ENCODE measurements around the gene SRSF9. TPM values are rescaled to one million over a fixed set of nuclear protein-coding genes. Genes with fewer than 3 reads are reported as not detected.
"Not testable (repeated sequence)": the region's sequence is repeated elsewhere in the genome, so short reads cannot be mapped to it uniquely, and the experiment has no call there.

The SRSF9 gene
- total RNA-seq, 3 donors from 2014 or later = 117 to 140 (median 139) TPM

DNA sequence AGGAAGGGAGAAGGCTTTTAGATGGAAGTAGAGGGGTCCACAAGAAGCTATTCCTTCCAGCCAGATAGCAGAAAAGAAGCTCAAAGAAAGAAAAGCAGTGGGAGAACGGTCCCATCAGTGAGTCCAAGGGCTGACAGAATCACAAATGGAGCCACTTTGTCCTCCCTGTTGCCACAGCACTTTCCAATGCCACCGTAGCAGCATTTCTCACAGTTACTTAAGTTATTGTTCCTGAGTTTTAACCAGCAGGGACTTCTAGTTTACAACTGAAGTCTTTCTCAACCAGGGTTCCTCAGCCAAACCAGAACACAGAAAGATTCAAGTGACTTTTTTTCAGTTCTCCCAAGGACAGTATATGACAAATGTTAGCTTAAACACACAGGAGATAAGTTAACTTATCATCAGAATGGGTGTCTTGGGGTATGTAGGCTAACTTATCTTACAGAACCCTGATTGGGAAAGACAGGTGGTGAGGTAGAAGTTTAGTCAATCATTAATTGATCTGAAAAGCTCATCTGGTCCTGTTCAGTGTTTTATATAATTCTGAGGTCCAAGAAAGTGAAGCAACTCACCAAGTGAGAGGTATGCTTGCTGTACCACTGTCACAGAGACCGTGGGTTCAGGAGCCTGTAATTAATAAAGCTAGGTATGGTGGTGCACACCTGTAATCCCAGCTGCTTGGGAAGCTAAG is 16.3 kb downstream of the SRSF9 start:
- intact Hi-C loops (cut with DNase I, micrococcal nuclease) = no loop called here
- TF ChIP-seq CTCF (IDR thresholded peaks at IDR 0.05) = no peak
- Histone ChIP-seq H3K4me1 (ENCODE audit: low read depth) (no peaks in the 10 kb centered on the region), H3K9me3 (no peaks in the 10 kb centered on the region), H3K4me3 (no peak overlapping the region), H3K36me3 (ENCODE audit: low read depth) (no peaks in the 10 kb centered on the region)
- ATAC-seq = no peak
- DNase-seq = no peak

- ATAC-seq; H3K9me3 ChIP-seq; H3K4me1 ChIP-seq (ENCODE audit: low read depth); H3K36me3 ChIP-seq (ENCODE audit: low read depth); intact Hi-C loops (cut with DNase I, micrococcal nuclease); H3K4me3 ChIP-seq; DNase-seq: not testable (repeated sequence)
Measured at GRCh38 chr12:120452524-120452923, 17.0 kb downstream of the SRSF9 start.

GRCh38 chr12:120447992-120448391 is 21.6 kb downstream of the SRSF9 start:
- TF ChIP-seq CTCF (IDR thresholded peaks at IDR 0.05) = no peak
- H3K9me3 ChIP-seq = no peaks in the 10 kb centered on the region
- H3K4me3 ChIP-seq = no peak overlapping the region
- DNase-seq (no peak), ATAC-seq (no peak)
- no peaks in the 10 kb centered on the region for H3K36me3 ChIP-seq (ENCODE audit: low read depth)
- H3K4me1 ChIP-seq (ENCODE audit: low read depth) = peaks cover 21% of the 10 kb centered on the region
- intact Hi-C loops (cut with DNase I, micrococcal nuclease) = no loop called here

DNA sequence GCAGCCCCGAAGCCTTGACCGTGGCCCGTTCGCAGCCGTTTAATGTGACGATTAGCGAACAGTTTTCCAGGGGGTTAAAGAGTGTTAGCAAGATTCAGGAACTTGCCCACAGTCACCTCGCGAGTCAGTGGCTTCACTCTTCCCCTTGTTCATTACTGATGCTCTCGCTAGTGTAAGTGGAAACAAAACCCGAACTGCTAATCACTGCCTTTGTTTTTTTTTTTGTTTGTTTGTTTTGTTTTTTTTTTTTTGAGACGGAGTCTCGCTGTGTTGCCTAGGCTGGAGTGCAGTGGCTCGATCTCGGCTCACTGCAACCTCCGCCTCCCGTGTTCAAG is 22.7 kb downstream of the SRSF9 start:
- peaks cover 21% of the 10 kb centered on the region for H3K4me1 ChIP-seq (ENCODE audit: low read depth)
- H3K36me3 ChIP-seq (ENCODE audit: low read depth); ATAC-seq; intact Hi-C loops (cut with DNase I, micrococcal nuclease); H3K9me3 ChIP-seq; DNase-seq: not testable (repeated sequence)
- H3K4me3 ChIP-seq = peak overlapping the region; percentile 58

DNA sequence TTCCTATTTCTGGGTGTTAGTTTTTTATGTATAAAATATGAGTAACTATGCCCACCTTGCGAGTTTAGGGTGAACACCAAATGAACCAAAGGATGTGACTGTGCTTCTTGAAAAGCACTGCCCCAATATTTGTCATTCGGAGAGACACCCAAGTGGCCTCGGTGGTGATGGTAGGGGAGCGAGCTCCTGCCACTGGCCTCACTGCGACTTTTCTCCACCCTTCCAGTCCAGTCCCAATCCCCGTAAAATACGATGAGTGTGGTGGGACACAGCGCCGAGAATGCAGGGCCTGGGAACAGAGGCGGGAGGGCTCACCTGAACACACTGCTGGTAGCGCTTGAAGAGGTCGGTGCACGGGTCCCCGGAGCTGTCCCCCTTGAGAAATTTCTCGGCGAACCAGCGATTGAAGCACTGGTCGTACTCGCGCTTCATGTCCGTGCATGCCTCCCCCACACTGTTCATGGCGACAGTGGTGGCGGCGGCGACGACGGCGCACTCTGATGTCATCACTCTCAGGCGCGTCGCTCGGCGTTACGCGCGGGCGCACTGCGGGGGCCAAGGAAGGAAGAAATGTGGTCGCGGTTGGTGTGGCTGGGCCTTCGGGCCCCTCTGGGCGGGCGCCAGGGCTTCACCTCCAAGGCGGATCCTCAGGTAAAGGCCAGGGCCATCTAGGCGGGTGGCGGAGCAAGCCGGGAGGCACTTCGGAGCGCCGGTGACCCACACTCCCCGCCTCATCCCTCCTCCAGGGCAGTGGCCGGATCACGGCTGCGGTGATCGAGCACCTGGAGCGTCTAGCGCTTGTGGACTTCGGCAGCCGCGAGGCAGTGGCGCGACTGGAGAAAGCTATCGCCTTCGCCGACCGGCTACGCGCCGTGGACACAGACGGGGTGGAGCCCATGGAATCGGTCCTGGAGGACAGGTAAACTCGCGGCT is 23.4 kb downstream of the SRSF9 start, which contains the start of the genes GATC and TRIAP1:
Gene GATC (plus strand): TSS at position 534 of the 933 bp plus-strand sequence. CDS start 37 bp downstream, at position 571.
Gene TRIAP1 (minus strand): TSS at position 474 of the 933 bp plus-strand sequence. CDS start 12 bp downstream, at position 462.
- peak; percentile 99 for ATAC-seq
- Histone ChIP-seq H3K36me3 (ENCODE audit: low read depth) (no peaks in the 10 kb centered on the region), H3K4me3 (peak within 1 kb of the TSS; percentile 58), H3K9me3 (no peaks in the 10 kb centered on the region), H3K4me1 (ENCODE audit: low read depth) (peaks cover 21% of the 10 kb centered on the region)
- peak; percentile 91 to 93 (median 92) for DNase-seq
- intact Hi-C loops (cut with DNase I, micrococcal nuclease) = no loop called here
- TF ChIP-seq CTCF (IDR thresholded peaks at IDR 0.05) = no peak

GRCh38 chr12:120444676-120445075 is 24.9 kb downstream of the SRSF9 start:
- peaks cover 26% of the 10 kb centered on the region for H3K4me1 ChIP-seq (ENCODE audit: low read depth)
- no peak for DNase-seq
- intact Hi-C loops (cut with DNase I, micrococcal nuclease) = no loop called here
- H3K36me3 ChIP-seq (ENCODE audit: low read depth) = no peaks in the 10 kb centered on the region
- H3K4me3 ChIP-seq = no peak overlapping the region
- no peaks in the 10 kb centered on the region for H3K9me3 ChIP-seq
- no peak for ATAC-seq
- TF ChIP-seq CTCF (IDR thresholded peaks at IDR 0.05) = no peak
